Liver (tissue), 9 donors: ENCODE results near the gene SPATS1. TPM values are rescaled to one million over a fixed set of nuclear protein-coding genes. Genes with fewer than 3 reads are reported as not detected.

Experiments
- DNase-seq: peaks from one replicate; pipeline ENCODE4 v3.0.0-alpha.2; 2017; ENCODE audit warnings: low spot score
- H3K27ac ChIP-seq, 2 donors: one replicate each; pipeline ENCODE4 v1.7.0; 2013; ENCODE audit warnings: inconsistent platforms in 2 of 2, low read length in 2 of 2, control low read depth in 1 of 2, low read depth in 1 of 2, mild to moderate bottlenecking in 1 of 2
- H3K27me3 ChIP-seq, 4 donors: one replicate each; pipeline versions ENCODE4 v1.6.1 to v1.7.0; 2013; ENCODE audit warnings: low read length in 3 of 4, inconsistent platforms in 1 of 4, mild to moderate bottlenecking in 1 of 4, moderate library complexity in 1 of 4; ENCODE audit not compliant: control insufficient read depth in 4 of 4, insufficient read depth in 4 of 4
- H3K36me3 ChIP-seq, 4 donors: one replicate each; pipeline versions ENCODE4 v1.6.1 to v1.7.0; 2013; ENCODE audit warnings: low read length in 3 of 4, mild to moderate bottlenecking in 3 of 4, low read depth in 1 of 4, moderate library complexity in 1 of 4; ENCODE audit not compliant: control insufficient read depth in 4 of 4, insufficient read depth in 3 of 4
- H3K4me1 ChIP-seq, 4 donors: one replicate each; pipeline versions ENCODE4 v1.6.1 to v1.7.0; 2013; ENCODE audit warnings: low read length in 3 of 4, mild to moderate bottlenecking in 3 of 4, moderate library complexity in 1 of 4; ENCODE audit not compliant: control insufficient read depth in 4 of 4, insufficient read depth in 4 of 4
- H3K4me3 ChIP-seq, 3 donors: one replicate each; pipeline versions ENCODE4 v1.6.1 to v1.7.0; 2013; ENCODE audit warnings: low read length in 3 of 3, control low read depth in 1 of 3, low read depth in 1 of 3, mild to moderate bottlenecking in 1 of 3
- H3K9ac ChIP-seq, 2 donors: one replicate each; pipeline ENCODE4 v1.7.0; 2013; ENCODE audit warnings: low read length in 2 of 2, mild to moderate bottlenecking in 2 of 2, moderate library complexity in 2 of 2, control low read depth in 1 of 2, low read depth in 1 of 2
- H3K9me3 ChIP-seq, 4 donors: one replicate each; pipeline versions ENCODE4 v1.6.1 to v1.7.0; 2013; ENCODE audit warnings: low read length in 3 of 4; ENCODE audit not compliant: control insufficient read depth in 4 of 4
- EGR1 ChIP-seq, 2 donors: IDR thresholded peaks; 2 replicates each; pipeline ENCODE4 v1.6.1; 2016 to 2018; ENCODE audit warnings: antibody characterized with exemption in 2 of 2, low read depth in 2 of 2
- FOXA1 ChIP-seq: IDR thresholded peaks from 2 replicates; pipeline ENCODE4 v1.6.1; 2016; ENCODE audit warnings: antibody characterized with exemption
- FOXA2 ChIP-seq: IDR thresholded peaks from 2 replicates; pipeline ENCODE4 v1.6.1; 2016; ENCODE audit warnings: antibody characterized with exemption
- HNF4A ChIP-seq, 2 donors: conservative IDR thresholded peaks; 2 replicates each; pipeline ENCODE4 v1.6.1; 2016; ENCODE audit warnings: antibody characterized with exemption in 2 of 2, mild to moderate bottlenecking in 2 of 2
- MAX ChIP-seq: IDR thresholded peaks from 2 replicates; pipeline ENCODE4 v1.6.1; 2016; ENCODE audit warnings: antibody characterized with exemption
- NR2F2 ChIP-seq: IDR thresholded peaks from 2 replicates; pipeline ENCODE4 v1.6.1; 2016; ENCODE audit warnings: antibody characterized with exemption
- RAD21 ChIP-seq, 2 donors: IDR thresholded peaks; 2 replicates each; pipeline ENCODE4 v1.6.1; 2016; ENCODE audit warnings: antibody characterized with exemption in 2 of 2, mild to moderate bottlenecking in 2 of 2
- RXRA ChIP-seq, 2 donors: IDR thresholded peaks; 2 replicates each; pipeline ENCODE4 v1.6.1; 2017 to 2018; ENCODE audit warnings: antibody characterized with exemption in 2 of 2, mild to moderate bottlenecking in 1 of 2
- YY1 ChIP-seq: IDR thresholded peaks from 2 replicates; pipeline ENCODE4 v1.6.1; 2016; ENCODE audit warnings: antibody characterized with exemption, mild to moderate bottlenecking
- WGBS: extraction: QIAGEN DNeasy Blood & Tissue Kit; methylation state at CpG from one replicate; pipeline ENCODE4 v1.1.7; 2013; 5-methylcytosine and 5-hydroxymethylcytosine counted together
- polyA plus RNA-seq, 2 donors: library from polyadenylated mRNA; stranded (reverse) in 1 of 2; unstranded in 1 of 2; fragments of 200-250 nt in 1 of 2; fragments of >200 nt in 1 of 2; fragmentation: Nextera tagmentation in 1 of 2; extraction: Ambion mirVana in 1 of 2; gene quantifications; one replicate each; pipeline versions ENCODE4 v1.2.1 to v1.2.3, GENCODE V29; 2013 to 2015
- total RNA-seq, 2 donors: library from RNA; depleted of rRNA; stranded (reverse); fragments of >200 nt; gene quantifications; one replicate each; pipeline ENCODE4 v1.2.3, GENCODE V29; 2014
- TF ChIP-seq, protein P1 (sequence below): fragments of 150-350 bp; IDR thresholded peaks from 2 replicates; pipeline ENCODE4 v1.5.1; 2017; ENCODE audit warnings: improper control_type of control experiment, low read depth, low read length; ENCODE audit not compliant: missing input control
- donor health status: healthy.
- donor health status: healthy.
- donor health status: healthy.
- donor health status: healthy.
- donor health status: healthy.

SPATS1 gene
- total and polyA plus RNA-seq, 4 donors: not detected

- TF ChIP-seq RXRA (IDR thresholded peaks at IDR 0.05): no peak
- no peak for TF ChIP-seq EGR1 (IDR thresholded peaks at IDR 0.05; ENCODE audit: low read depth in 2 of 2)
- no peak for TF ChIP-seq HNF4A (conservative IDR thresholded peaks at IDR 0.05)
- TF ChIP-seq RAD21 (IDR thresholded peaks at IDR 0.05): no peak
- TF ChIP-seq YY1: no peak
- TF ChIP-seq MAX: no peak
- TF ChIP-seq FOXA2: no peak
- TF ChIP-seq, protein P1, sequence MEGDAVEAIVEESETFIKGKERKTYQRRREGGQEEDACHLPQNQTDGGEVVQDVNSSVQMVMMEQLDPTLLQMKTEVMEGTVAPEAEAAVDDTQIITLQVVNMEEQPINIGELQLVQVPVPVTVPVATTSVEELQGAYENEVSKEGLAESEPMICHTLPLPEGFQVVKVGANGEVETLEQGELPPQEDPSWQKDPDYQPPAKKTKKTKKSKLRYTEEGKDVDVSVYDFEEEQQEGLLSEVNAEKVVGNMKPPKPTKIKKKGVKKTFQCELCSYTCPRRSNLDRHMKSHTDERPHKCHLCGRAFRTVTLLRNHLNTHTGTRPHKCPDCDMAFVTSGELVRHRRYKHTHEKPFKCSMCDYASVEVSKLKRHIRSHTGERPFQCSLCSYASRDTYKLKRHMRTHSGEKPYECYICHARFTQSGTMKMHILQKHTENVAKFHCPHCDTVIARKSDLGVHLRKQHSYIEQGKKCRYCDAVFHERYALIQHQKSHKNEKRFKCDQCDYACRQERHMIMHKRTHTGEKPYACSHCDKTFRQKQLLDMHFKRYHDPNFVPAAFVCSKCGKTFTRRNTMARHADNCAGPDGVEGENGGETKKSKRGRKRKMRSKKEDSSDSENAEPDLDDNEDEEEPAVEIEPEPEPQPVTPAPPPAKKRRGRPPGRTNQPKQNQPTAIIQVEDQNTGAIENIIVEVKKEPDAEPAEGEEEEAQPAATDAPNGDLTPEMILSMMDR: no peak
These were observed 38.6 kb upstream of the SPATS1 start (continued) for GRCh38 chr6:44303842-44304241.

- WGBS: 89% methylated on average over 25 of the region's 25 CpGs
- TF ChIP-seq FOXA1 (no peak), RAD21 (IDR thresholded peaks at IDR 0.05) (peak in 1 of 2 donors; percentile 67), MAX (no peak)
- TF ChIP-seq, protein P1: peak; percentile 62
- H3K4me1 ChIP-seq: no peaks in the 10 kb centered on the region
- no peak overlapping the region for H3K27ac ChIP-seq
- H3K9ac ChIP-seq: no peak overlapping the region
- H3K36me3 ChIP-seq: peaks cover 7 to 87% (median 34%) of the 10 kb centered on the region in 4 donors
- H3K4me3 ChIP-seq: no peak overlapping the region
- no peaks in the 10 kb centered on the region for H3K27me3 ChIP-seq
- peak; percentile 47 for DNase-seq
- no peaks in the 10 kb centered on the region for H3K9me3 ChIP-seq
These were observed 37.9 kb upstream of the SPATS1 start for GRCh38 chr6:44304282-44305199.

GRCh38 chr6:44305200-44305725 is 37.2 kb upstream of the SPATS1 start:
- no peaks in the 10 kb centered on the region for H3K27me3 ChIP-seq
- no peaks in the 10 kb centered on the region for H3K4me1 ChIP-seq
- no peak overlapping the region for H3K4me3 ChIP-seq
- 90% methylated on average over 5 of the region's 5 CpGs for WGBS
- TF ChIP-seq NR2F2 (no peak), FOXA1 (no peak), HNF4A (conservative IDR thresholded peaks at IDR 0.05) (no peak), MAX (no peak)
- TF ChIP-seq, protein P1: no peak
- no peaks in the 10 kb centered on the region for H3K9me3 ChIP-seq
- H3K9ac ChIP-seq: no peak overlapping the region
- no peak overlapping the region for H3K27ac ChIP-seq
- no peak for DNase-seq
- peaks cover 9 to 92% (median 38%) of the 10 kb centered on the region in 4 donors for H3K36me3 ChIP-seq
